Urothelium cell line (cell line): Measurements from ENCODE around the gene CLEC20A.

Source experiments
- DNase-seq: peaks from one replicate; pipeline ENCODE4 v3.0.0; 2011; ENCODE audit warnings: low spot score, mixed read lengths
- FAIRE-seq: peaks from 2 replicates; lab custom pipeline; 2011; peaks lifted over from hg19 to GRCh38; lab: Jason Lieb, UNC

The CLEC20A gene

GRCh38 chr1:178483251-178483957, 13.4 kb downstream of the CLEC20A start:
- DNase-seq, result no peak
- no peak for FAIRE-seq

- no peak for DNase-seq
Observed at GRCh38 chr1:178477841-178478240, 18.9 kb downstream of the CLEC20A start.

GRCh38 chr1:178477373-178477772, 19.4 kb downstream of the CLEC20A start:
- DNase-seq (no peak), FAIRE-seq (no peak)

More at GRCh38 chr1:178477841-178478240, 18.9 kb downstream of the CLEC20A start:
- FAIRE-seq, result no peak

GRCh38 chr1:178472531-178472930, 24.2 kb downstream of the CLEC20A start:
- no peak for FAIRE-seq
- no peak for DNase-seq

GRCh38 chr1:178470411-178470960, 26.3 kb downstream of the CLEC20A start:
- FAIRE-seq, result no peak
- DNase-seq, result peak; percentile 35

GRCh38 chr1:178467837-178468236, 28.9 kb downstream of the CLEC20A start:
- FAIRE-seq, result no peak
- no peak for DNase-seq

- no peak for DNase-seq
- no peak for FAIRE-seq
Observed at GRCh38 chr1:178465011-178465410, 31.8 kb downstream of the CLEC20A start.

- FAIRE-seq, result no peak
- DNase-seq, result no peak
Observed at GRCh38 chr1:178464566-178464965, 32.2 kb downstream of the CLEC20A start.

GRCh38 chr1:178464141-178464540, 32.6 kb downstream of the CLEC20A start:
- FAIRE-seq, result no peak
- no peak for DNase-seq

- FAIRE-seq, result no peak
- no peak for DNase-seq
Observed at GRCh38 chr1:178461701-178462100, 35.1 kb downstream of the CLEC20A start.

GRCh38 chr1:178461104-178461503, 35.7 kb downstream of the CLEC20A start:
- DNase-seq, result no peak
- FAIRE-seq, result no peak

- FAIRE-seq (no peak), DNase-seq (no peak)
Observed at GRCh38 chr1:178458203-178458602, 38.6 kb downstream of the CLEC20A start.

GRCh38 chr1:178457651-178458050, 39.1 kb downstream of the CLEC20A start:
- DNase-seq (no peak), FAIRE-seq (no peak)

- FAIRE-seq (peak; percentile 30), DNase-seq (no peak)
Observed at GRCh38 chr1:178456472-178456871, 40.3 kb downstream of the CLEC20A start.

GRCh38 chr1:178452013-178452412, 44.8 kb downstream of the CLEC20A start:
- DNase-seq (no peak), FAIRE-seq (no peak)

- FAIRE-seq (no peak), DNase-seq (peak; percentile 10)
Observed at GRCh38 chr1:178451529-178451928, 45.2 kb downstream of the CLEC20A start.

- FAIRE-seq, result no peak
- no peak for DNase-seq
Observed at GRCh38 chr1:178450871-178451270, 45.9 kb downstream of the CLEC20A start.

GRCh38 chr1:178442925-178443324, 53.8 kb downstream of the CLEC20A start:
- FAIRE-seq, result no peak
- DNase-seq, result no peak

GRCh38 chr1:178438432-178438831, 58.3 kb downstream of the CLEC20A start:
- DNase-seq (no peak), FAIRE-seq (no peak)

- FAIRE-seq (no peak), DNase-seq (no peak)
Observed at GRCh38 chr1:178436899-178437298, 59.9 kb downstream of the CLEC20A start.

GRCh38 chr1:178434899-178435435, 61.8 kb downstream of the CLEC20A start:
- FAIRE-seq (no peak), DNase-seq (no peak)

- FAIRE-seq (no peak), DNase-seq (no peak)
Observed at GRCh38 chr1:178434360-178434759, 62.4 kb downstream of the CLEC20A start.
